ENCODE data around the gene NRF1. TPM values are rescaled to one million over a fixed set of nuclear protein-coding genes. Genes with fewer than 3 reads are reported as not detected.

NRF1 gene
- polyA plus RNA-seq, 2 of the 4 experiments (the other 2 are of a cell fraction): 11.2 to 18.5 TPM

GRCh38 chr7:129677796-129678195, 66.3 kb downstream of the NRF1 start:
- Histone ChIP-seq H3K27ac (no peak overlapping the region), H3K9me3 (peaks cover 7% of the 10 kb centered on the region; the same call in 2 of the 3 replicates), H3K4me2 (no peak overlapping the region), H3K4me3 (no peak overlapping the region), H3K4me1 (no peaks in the 10 kb centered on the region)
- ATAC-seq: no peak
- ChIA-PET CTCF (interaction anchor here (1.0 kb wide), 1 partner anchor 13 kb away, joined by 4 read pairs; no protein-coding TSS in a partner anchor), POLR2A (interaction anchor here (0.6 kb wide), 1 partner anchor 1218 kb away, joined by 6 read pairs; no protein-coding TSS in a partner anchor)
- 84% methylated on average over 4 of the region's 4 CpGs for WGBS (ENCODE audit: missing lambda C conversion rate)
- TF ChIP-seq SREBF2 (IDR thresholded peaks at IDR 0.05): no peak
- TF ChIP-seq CTCF (IDR thresholded peaks at IDR 0.05): no peak
- TF ChIP-seq NFE2L2 (conservative IDR thresholded peaks at IDR 0.05; ENCODE audit: low read length): no peak
- no peak for TF ChIP-seq KDM5A (IDR thresholded peaks at IDR 0.05)
- TF ChIP-seq RFX5 (IDR thresholded peaks at IDR 0.05): no peak
- no peak for TF ChIP-seq RCOR1 (IDR thresholded peaks at IDR 0.05; ENCODE audit: low read depth, low read length)
- DNase-seq (ENCODE audit: low read depth in 1 of 2, low spot score in 1 of 2): no peak
- FAIRE-seq: no peak

- Histone ChIP-seq H3K4me3 (no peak overlapping the region), H3K9me3 (peaks cover 7% of the 10 kb centered on the region; the same call in 2 of the 3 replicates), H3K4me1 (no peaks in the 10 kb centered on the region), H3K4me2 (no peak overlapping the region), H3K27ac (no peak overlapping the region)
- TF ChIP-seq, protein P1, sequence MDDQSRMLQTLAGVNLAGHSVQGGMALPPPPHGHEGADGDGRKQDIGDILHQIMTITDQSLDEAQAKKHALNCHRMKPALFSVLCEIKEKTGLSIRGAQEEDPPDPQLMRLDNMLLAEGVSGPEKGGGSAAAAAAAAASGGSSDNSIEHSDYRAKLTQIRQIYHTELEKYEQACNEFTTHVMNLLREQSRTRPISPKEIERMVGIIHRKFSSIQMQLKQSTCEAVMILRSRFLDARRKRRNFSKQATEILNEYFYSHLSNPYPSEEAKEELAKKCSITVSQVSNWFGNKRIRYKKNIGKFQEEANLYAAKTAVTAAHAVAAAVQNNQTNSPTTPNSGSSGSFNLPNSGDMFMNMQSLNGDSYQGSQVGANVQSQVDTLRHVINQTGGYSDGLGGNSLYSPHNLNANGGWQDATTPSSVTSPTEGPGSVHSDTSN (IDR thresholded peaks at IDR 0.05): no peak
- TF ChIP-seq RAD21 (conservative IDR thresholded peaks at IDR 0.05 in 1 of 2, IDR thresholded peaks at IDR 0.05 in 1 of 2) (no peak), MAFK (IDR thresholded peaks at IDR 0.05; ENCODE audit: partially characterized antibody) (no peak), GATA3 (IDR thresholded peaks at IDR 0.05; ENCODE audit: borderline replicate concordance) (no peak), CBX2 (IDR thresholded peaks at IDR 0.05; ENCODE audit: borderline replicate concordance, low read depth) (no peak), CHD4 (IDR thresholded peaks at IDR 0.05; ENCODE audit: borderline replicate concordance) (no peak), RCOR1 (IDR thresholded peaks at IDR 0.05; ENCODE audit: low read depth, low read length) (no peak), NPAS2 (CRISPR knock-in tag; IDR thresholded peaks at IDR 0.05; ENCODE audit: borderline replicate concordance) (no peak)
- TF ChIP-seq, protein P2, sequence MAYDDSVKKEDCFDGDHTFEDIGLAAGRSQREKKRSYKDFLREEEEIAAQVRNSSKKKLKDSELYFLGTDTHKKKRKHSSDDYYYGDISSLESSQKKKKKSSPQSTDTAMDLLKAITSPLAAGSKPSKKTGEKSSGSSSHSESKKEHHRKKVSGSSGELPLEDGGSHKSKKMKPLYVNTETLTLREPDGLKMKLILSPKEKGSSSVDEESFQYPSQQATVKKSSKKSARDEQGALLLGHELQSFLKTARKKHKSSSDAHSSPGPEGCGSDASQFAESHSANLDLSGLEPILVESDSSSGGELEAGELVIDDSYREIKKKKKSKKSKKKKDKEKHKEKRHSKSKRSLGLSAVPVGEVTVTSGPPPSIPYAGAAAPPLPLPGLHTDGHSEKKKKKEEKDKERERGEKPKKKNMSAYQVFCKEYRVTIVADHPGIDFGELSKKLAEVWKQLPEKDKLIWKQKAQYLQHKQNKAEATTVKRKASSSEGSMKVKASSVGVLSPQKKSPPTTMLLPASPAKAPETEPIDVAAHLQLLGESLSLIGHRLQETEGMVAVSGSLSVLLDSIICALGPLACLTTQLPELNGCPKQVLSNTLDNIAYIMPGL (CRISPR knock-in tag; IDR thresholded peaks at IDR 0.05; ENCODE audit: borderline replicate concordance): no peak
- TF ChIP-seq, protein P3, sequence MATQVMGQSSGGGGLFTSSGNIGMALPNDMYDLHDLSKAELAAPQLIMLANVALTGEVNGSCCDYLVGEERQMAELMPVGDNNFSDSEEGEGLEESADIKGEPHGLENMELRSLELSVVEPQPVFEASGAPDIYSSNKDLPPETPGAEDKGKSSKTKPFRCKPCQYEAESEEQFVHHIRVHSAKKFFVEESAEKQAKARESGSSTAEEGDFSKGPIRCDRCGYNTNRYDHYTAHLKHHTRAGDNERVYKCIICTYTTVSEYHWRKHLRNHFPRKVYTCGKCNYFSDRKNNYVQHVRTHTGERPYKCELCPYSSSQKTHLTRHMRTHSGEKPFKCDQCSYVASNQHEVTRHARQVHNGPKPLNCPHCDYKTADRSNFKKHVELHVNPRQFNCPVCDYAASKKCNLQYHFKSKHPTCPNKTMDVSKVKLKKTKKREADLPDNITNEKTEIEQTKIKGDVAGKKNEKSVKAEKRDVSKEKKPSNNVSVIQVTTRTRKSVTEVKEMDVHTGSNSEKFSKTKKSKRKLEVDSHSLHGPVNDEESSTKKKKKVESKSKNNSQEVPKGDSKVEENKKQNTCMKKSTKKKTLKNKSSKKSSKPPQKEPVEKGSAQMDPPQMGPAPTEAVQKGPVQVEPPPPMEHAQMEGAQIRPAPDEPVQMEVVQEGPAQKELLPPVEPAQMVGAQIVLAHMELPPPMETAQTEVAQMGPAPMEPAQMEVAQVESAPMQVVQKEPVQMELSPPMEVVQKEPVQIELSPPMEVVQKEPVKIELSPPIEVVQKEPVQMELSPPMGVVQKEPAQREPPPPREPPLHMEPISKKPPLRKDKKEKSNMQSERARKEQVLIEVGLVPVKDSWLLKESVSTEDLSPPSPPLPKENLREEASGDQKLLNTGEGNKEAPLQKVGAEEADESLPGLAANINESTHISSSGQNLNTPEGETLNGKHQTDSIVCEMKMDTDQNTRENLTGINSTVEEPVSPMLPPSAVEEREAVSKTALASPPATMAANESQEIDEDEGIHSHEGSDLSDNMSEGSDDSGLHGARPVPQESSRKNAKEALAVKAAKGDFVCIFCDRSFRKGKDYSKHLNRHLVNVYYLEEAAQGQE (IDR thresholded peaks at IDR 0.05): no peak
- CTCF ChIA-PET: interaction anchor here (1.0 kb wide), 1 partner anchor 14 kb away, joined by 4 read pairs; no protein-coding TSS in a partner anchor
- POLR2A ChIA-PET: no interaction called here
- FAIRE-seq: no peak
- DNase-seq (ENCODE audit: low read depth in 1 of 2, low spot score in 1 of 2): no peak
- no peak for ATAC-seq
Observed at GRCh38 chr7:129678606-129679005, 67.1 kb downstream of the NRF1 start.

Measured in A549 (cell line).